Adrenal gland (tissue), 12 donors: ENCODE results near the gene RFT1. TPM values are rescaled to one million over a fixed set of nuclear protein-coding genes. Genes with fewer than 3 reads are reported as not detected.
A peak's percentile ranks its signal among the peaks of the same experiment; 100 is the strongest.

Experiments
- DNase-seq, 7 donors: peaks; one replicate each; pipeline ENCODE4 v3.0.0-alpha.2; 2019 to 2020
- H3K27ac ChIP-seq, 5 donors: fragments of 200-600 bp; sonication (generic) in 4 of 5; 1 replicate in 3 of 5; 2 replicates in 2 of 5; pipeline versions ENCODE4 v1.5.1 to v1.8.0; 2016 to 2020; ENCODE audit warnings: mild to moderate bottlenecking in 1 of 5
- H3K27me3 ChIP-seq: fragments of 200-600 bp; 2 replicates; pipeline ENCODE4 v1.8.0; 2021
- H3K36me3 ChIP-seq, 2 donors: fragments of 200-600 bp; replicated peaks in 1 of 2; 1 replicate in 1 of 2; 2 replicates in 1 of 2; pipeline versions ENCODE4 v1.5.1 to v1.8.0; 2018 to 2022
- H3K4me1 ChIP-seq, 2 donors: fragments of 200-600 bp; replicated peaks in 1 of 2; 1 replicate in 1 of 2; 2 replicates in 1 of 2; pipeline versions ENCODE4 v1.5.1 to v1.8.0; 2018 to 2021
- H3K4me3 ChIP-seq, 4 donors: fragments of 200-600 bp; sonication (generic) in 3 of 4; one replicate each; pipeline ENCODE4 v1.5.1; 2016 to 2018
- H3K9me3 ChIP-seq, 3 donors: fragments of 200-600 bp; sonication (generic) in 1 of 3; replicated peaks in 1 of 3; 1 replicate in 2 of 3; 2 replicates in 1 of 3; pipeline versions ENCODE4 v1.5.1 to v1.8.0; 2016 to 2021
- CTCF ChIP-seq, 6 experiments: fragments of 450-650 bp in 4 of 6; fragments of 200-600 bp in 2 of 6; sonication (generic) in 1 of 6; IDR thresholded peaks; 1 replicate in 5 of 6; 2 replicates in 1 of 6; pipeline versions ENCODE4 v1.5.1 to v1.8.0; 2016 to 2021; ENCODE audit warnings: antibody characterized with exemption in 6 of 6, mild to moderate bottlenecking in 2 of 6, moderate library complexity in 1 of 6
- POLR2A ChIP-seq, 2 donors: fragments of 450-650 bp; IDR thresholded peaks; one replicate each; pipeline ENCODE4 v1.6.1; 2017; ENCODE audit warnings: antibody characterized with exemption in 2 of 2, mild to moderate bottlenecking in 2 of 2, moderate library complexity in 1 of 2
- WGBS, 4 donors: extraction: QIAGEN DNeasy Blood & Tissue Kit in 2 of 4; methylation state at CpG; one replicate each; pipeline versions ENCODE4 v1.1.5 to v1.1.7; 2013 to 2017; 5-methylcytosine and 5-hydroxymethylcytosine counted together
- intact Hi-C, 2 donors: fragments of 100-400 bp; cut with DNase I; formaldehyde crosslinking; loops; one replicate each; pipeline versions ENCODE4 v1.14.1 to v1.15.0; 2022 to 2023
- polyA plus RNA-seq, 3 donors: library from polyadenylated mRNA; stranded (reverse); fragments of 200-250 nt in 2 of 3; fragments of 350-450 nt in 1 of 3; fragmentation: Illumina TruSeq in 1 of 3; extraction: RNeasy Lipid Tissue Mini Kit (QIAGEN cat#74804) in 1 of 3; gene quantifications; one replicate each; pipeline ENCODE4 v1.2.3, GENCODE V29; 2013 to 2014
- total RNA-seq, 9 donors: library from RNA; depleted of rRNA in 4 of 9; stranded (reverse); fragments of >200 nt in 4 of 9; fragments of 120-200 nt in 1 of 9; fragmentation: NEBNext Ultra II Directional in 1 of 9; extraction: Animal tissue kit (Norgen Biotek cat#: 25700) in 1 of 9; gene quantifications; one replicate each; pipeline versions ENCODE4 v1.1.0 to v1.2.4, GENCODE V29; 2013 to 2023
- donor health status: healthy with polysubstance abuse.
- donor health status: Bipolar disorder and iron deficiency.
- donor health status: DM: yes; HTN: yes; CAD: no.
- donor health status: DM: no; HTN: no; CAD: no.
- donor health status: DM: no; HTN: no; CAD: no.
- donor health status: DM: yes; HTN: yes; CAD: no.

The RFT1 gene
- total and polyA plus RNA-seq, 12 donors = 6.7 to 34.5 (median 20.4) TPM

- no peaks in the 10 kb centered on the region for H3K27me3 ChIP-seq
- TF ChIP-seq POLR2A (IDR thresholded peaks at IDR 0.05) (no peak), CTCF (IDR thresholded peaks at IDR 0.05) (no peak)
- no peak for DNase-seq
- no peaks in the 10 kb centered on the region for H3K36me3 ChIP-seq
- 75 to 86% (median 80%) methylated on average over 4 of the region's 4 CpGs for WGBS, 4 donors
- no peaks in the 10 kb centered on the region for H3K9me3 ChIP-seq
- H3K4me1 ChIP-seq = peaks cover 13 to 44% of the 10 kb centered on the region in 2 donors
- H3K4me3 ChIP-seq = peak overlapping the region in 2 of 4 donors; percentile 73 to 86
- intact Hi-C loops = loop anchor here (5.0 kb wide), 2 partner anchors 36 to 66 kb away; no protein-coding TSS in a partner anchor
- peak overlapping the region; percentile 77 to 91 (median 85) for H3K27ac ChIP-seq
These were observed 861 bp upstream of the RFT1 start for GRCh38 chr3:53131096-53131495.

GRCh38 chr3:53129344-53129743, 891 bp downstream of the RFT1 start:
- no peaks in the 10 kb centered on the region for H3K9me3 ChIP-seq
- no peaks in the 10 kb centered on the region for H3K27me3 ChIP-seq
- H3K4me3 ChIP-seq = peak overlapping the region in 2 of 4 donors; percentile 73 to 86
- no peak for DNase-seq
- peaks cover 0 to 14% of the 10 kb centered on the region in 2 donors for H3K36me3 ChIP-seq
- TF ChIP-seq CTCF (IDR thresholded peaks at IDR 0.05) = no peak
- no peak for TF ChIP-seq POLR2A (IDR thresholded peaks at IDR 0.05)
- WGBS, 4 donors = 75 to 88% (median 78%) methylated on average over 3 of the region's 3 CpGs
- peaks cover 13 to 32% of the 10 kb centered on the region in 2 donors for H3K4me1 ChIP-seq
- intact Hi-C loops = no loop called here
- peak overlapping the region in 2 of 5 donors; percentile 85 to 91 for H3K27ac ChIP-seq

GRCh38 chr3:53126601-53127000, 3.6 kb downstream of the RFT1 start:
- H3K4me1 ChIP-seq = peaks cover 25 to 34% of the 10 kb centered on the region in 2 donors
- 90 to 99% (median 94%) methylated on average over 2 of the region's 2 CpGs for WGBS, 4 donors

GRCh38 chr3:53123953-53124352, 6.3 kb downstream of the RFT1 start:
- Histone ChIP-seq H3K4me1 (peaks cover 11 to 14% of the 10 kb centered on the region in 2 donors), H3K9me3 (no peaks in the 10 kb centered on the region), H3K27me3 (no peaks in the 10 kb centered on the region), H3K27ac (no peak overlapping the region), H3K36me3 (peaks cover 0 to 62% of the 10 kb centered on the region in 2 donors), H3K4me3 (no peak overlapping the region)
- 61 to 84% (median 75%) methylated on average over 5 to 6 of the region's 6 CpGs for WGBS, 4 donors
- DNase-seq = no peak
- intact Hi-C loops = loop anchor here in 1 of 2 donors (5.0 kb wide), 1 partner anchor 38 kb away; the partner anchor contains the start of gene PRKCD
- TF ChIP-seq POLR2A (IDR thresholded peaks at IDR 0.05) = no peak
- no peak for TF ChIP-seq CTCF (IDR thresholded peaks at IDR 0.05)

More at GRCh38 chr3:53126601-53127000, 3.6 kb downstream of the RFT1 start:
- Histone ChIP-seq H3K36me3 (peaks cover 0 to 35% of the 10 kb centered on the region in 2 donors), H3K27ac (no peak overlapping the region), H3K9me3 (no peaks in the 10 kb centered on the region), H3K27me3 (no peaks in the 10 kb centered on the region), H3K4me3 (no peak overlapping the region)
- intact Hi-C loops = no loop called here
- DNase-seq = no peak
- TF ChIP-seq CTCF (IDR thresholded peaks at IDR 0.05) (no peak), POLR2A (IDR thresholded peaks at IDR 0.05) (no peak)
